ENCODE data around the gene M1AP.

GRCh38 chr2:74530239-74531187 is 117.6 kb downstream of the M1AP start:
- TF ChIP-seq CTCF (IDR thresholded peaks at IDR 0.05) (no peak), POLR2A (IDR thresholded peaks at IDR 0.05) (no peak)

Data from Peyer's patch (tissue), 4 donors.